ENCODE data around the gene UTP4. TPM values are rescaled to one million over a fixed set of nuclear protein-coding genes. Genes with fewer than 3 reads are reported as not detected.

UTP4 gene
- total and polyA plus RNA-seq, 2 of the 8 experiments (the other 6 are each of a cell fraction or from before 2014, with no cell fraction given) = 101 to 118 TPM

GRCh38 chr16:69187446-69188235 lies 55.2 kb downstream of the UTP4 start (continued):
- TF ChIP-seq SP1 (IDR thresholded peaks at IDR 0.05; ENCODE audit: low read depth, low read length) (no peak), FOSL1 (IDR thresholded peaks at IDR 0.05; ENCODE audit: insufficient read depth, low read depth, low read length) (no peak), KDM1A (IDR thresholded peaks at IDR 0.05; ENCODE audit: borderline replicate concordance, low read length) (no peak), TCF12 (IDR thresholded peaks at IDR 0.05; ENCODE audit: low read depth, low read length) (no peak), SP2 (IDR thresholded peaks at IDR 0.05; ENCODE audit: low read length) (no peak), ZNF274 (IDR thresholded peaks at IDR 0.05; ENCODE audit: borderline replicate concordance, extremely low read depth, low read length) (no peak), RXRA (IDR thresholded peaks at IDR 0.05; ENCODE audit: insufficient read depth, low read depth, low read length) (no peak), BRCA1 (IDR thresholded peaks at IDR 0.05; ENCODE audit: low read depth, low read length) (no peak), MAX (IDR thresholded peaks at IDR 0.05) (no peak), BACH1 (IDR thresholded peaks at IDR 0.05; ENCODE audit: low read length) (no peak), SRF (IDR thresholded peaks at IDR 0.05; ENCODE audit: low read depth, low read length) (no peak), TAF7 (optimal IDR thresholded peaks at IDR 0.05; ENCODE audit: borderline replicate concordance, low read depth, low read length) (peak; percentile 52), SAP30 (IDR thresholded peaks at IDR 0.05; ENCODE audit: insufficient read depth, insufficient replicate concordance, low read length) (no peak), GABPA (IDR thresholded peaks at IDR 0.05; ENCODE audit: borderline replicate concordance, insufficient read depth, low read length) (no peak), POLR2AphosphoS5 (IDR thresholded peaks at IDR 0.05; ENCODE audit: low read depth, low read length) (peak; percentile 27), SIX5 (IDR thresholded peaks at IDR 0.05; ENCODE audit: low read depth, low read length) (no peak), JUN (IDR thresholded peaks at IDR 0.05; ENCODE audit: low read depth, low read length) (no peak), CBX8 (IDR thresholded peaks at IDR 0.05; ENCODE audit: borderline replicate concordance, low read depth, low read length) (no peak), RBBP5 (IDR thresholded peaks at IDR 0.05; ENCODE audit: borderline replicate concordance, low read depth, low read length) (no peak; the same call in 1 of the 2 replicates), CEBPB (IDR thresholded peaks at IDR 0.05; ENCODE audit: low read depth, low read length) (no peak), KDM4A (IDR thresholded peaks at IDR 0.05; ENCODE audit: low read depth, low read length, severe bottlenecking) (peak; percentile 61)
- TF ChIP-seq, protein P1, sequence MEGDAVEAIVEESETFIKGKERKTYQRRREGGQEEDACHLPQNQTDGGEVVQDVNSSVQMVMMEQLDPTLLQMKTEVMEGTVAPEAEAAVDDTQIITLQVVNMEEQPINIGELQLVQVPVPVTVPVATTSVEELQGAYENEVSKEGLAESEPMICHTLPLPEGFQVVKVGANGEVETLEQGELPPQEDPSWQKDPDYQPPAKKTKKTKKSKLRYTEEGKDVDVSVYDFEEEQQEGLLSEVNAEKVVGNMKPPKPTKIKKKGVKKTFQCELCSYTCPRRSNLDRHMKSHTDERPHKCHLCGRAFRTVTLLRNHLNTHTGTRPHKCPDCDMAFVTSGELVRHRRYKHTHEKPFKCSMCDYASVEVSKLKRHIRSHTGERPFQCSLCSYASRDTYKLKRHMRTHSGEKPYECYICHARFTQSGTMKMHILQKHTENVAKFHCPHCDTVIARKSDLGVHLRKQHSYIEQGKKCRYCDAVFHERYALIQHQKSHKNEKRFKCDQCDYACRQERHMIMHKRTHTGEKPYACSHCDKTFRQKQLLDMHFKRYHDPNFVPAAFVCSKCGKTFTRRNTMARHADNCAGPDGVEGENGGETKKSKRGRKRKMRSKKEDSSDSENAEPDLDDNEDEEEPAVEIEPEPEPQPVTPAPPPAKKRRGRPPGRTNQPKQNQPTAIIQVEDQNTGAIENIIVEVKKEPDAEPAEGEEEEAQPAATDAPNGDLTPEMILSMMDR (IDR thresholded peaks at IDR 0.05; ENCODE audit: control extremely low read depth in 1 of 3, insufficient read depth in 1 of 3, low read depth in 1 of 3, low read length in 3 of 3) = no peak

Measured in H1 (cell line).